CD1c-positive myeloid dendritic cell (primary cell): Measurements from ENCODE around the gene ADGRD2.

ENCODE experiments used
- DNase-seq: peaks from one replicate; pipeline ENCODE4 v3.0.0-alpha.2; 2016; ENCODE audit errors: extremely low spot score

The ADGRD2 gene

GRCh38 chr9:124436320-124436719 lies 13.9 kb upstream of the ADGRD2 start:
- no peak for DNase-seq

GRCh38 chr9:124437086-124437485 lies 13.2 kb upstream of the ADGRD2 start:
- DNase-seq, result no peak

GRCh38 chr9:124438091-124438490 lies 12.2 kb upstream of the ADGRD2 start:
- DNase-seq, result no peak

GRCh38 chr9:124439086-124439485 lies 11.2 kb upstream of the ADGRD2 start:
- no peak for DNase-seq

GRCh38 chr9:124439686-124440243 lies 10.5 kb upstream of the ADGRD2 start:
- DNase-seq, result no peak

GRCh38 chr9:124440786-124441185 lies 9.5 kb upstream of the ADGRD2 start:
- no peak for DNase-seq

- DNase-seq, result no peak
Observed at GRCh38 chr9:124441291-124441690, 9.0 kb upstream of the ADGRD2 start.

GRCh38 chr9:124442379-124442778 lies 7.9 kb upstream of the ADGRD2 start:
- no peak for DNase-seq

- DNase-seq, result no peak
Observed at GRCh38 chr9:124442826-124443225, 7.4 kb upstream of the ADGRD2 start.

GRCh38 chr9:124443625-124444024 lies 6.6 kb upstream of the ADGRD2 start:
- DNase-seq, result no peak

- no peak for DNase-seq
Observed at GRCh38 chr9:124444166-124444565, 6.1 kb upstream of the ADGRD2 start.

GRCh38 chr9:124447297-124447661 lies 3.0 kb upstream of the ADGRD2 start:
- DNase-seq, result no peak

GRCh38 chr9:124448019-124448418 lies 2.2 kb upstream of the ADGRD2 start:
- DNase-seq, result no peak

GRCh38 chr9:124449381-124450151 lies 685 bp upstream of the ADGRD2 start:
- no peak for DNase-seq

- DNase-seq, result no peak
Observed at GRCh38 chr9:124450931-124451661, 845 bp downstream of the ADGRD2 start.

- DNase-seq, result no peak
Observed at GRCh38 chr9:124452326-124452725, 2.1 kb downstream of the ADGRD2 start.

- peak; percentile 5 for DNase-seq
Observed at GRCh38 chr9:124452841-124453585, 2.8 kb downstream of the ADGRD2 start.

- no peak for DNase-seq
Observed at GRCh38 chr9:124453586-124454191, 3.4 kb downstream of the ADGRD2 start.

GRCh38 chr9:124454296-124454695 lies 4.0 kb downstream of the ADGRD2 start:
- DNase-seq, result no peak

- DNase-seq, result no peak
Observed at GRCh38 chr9:124454791-124455443, 4.7 kb downstream of the ADGRD2 start.

- no peak for DNase-seq
Observed at GRCh38 chr9:124455820-124456219, 5.6 kb downstream of the ADGRD2 start.
